GM21515 (cell line): ENCODE results near the gene PPP1CA.

ENCODE experiments used
- ATAC-seq: cut with Tn5 transposase; IDR thresholded peaks from one replicate; pipeline ENCODE4 v1.9.1; 2021; ENCODE audit not compliant: unreplicated experiment

Gene PPP1CA

GRCh38 chr11:67401495-67402191 is at the start of gene PPP1CA:
PPP1CA (minus strand) TSS chr11:67401858; CDS start chr11:67401782, 76 bp downstream.
- ATAC-seq = peak; percentile 49

DNA sequence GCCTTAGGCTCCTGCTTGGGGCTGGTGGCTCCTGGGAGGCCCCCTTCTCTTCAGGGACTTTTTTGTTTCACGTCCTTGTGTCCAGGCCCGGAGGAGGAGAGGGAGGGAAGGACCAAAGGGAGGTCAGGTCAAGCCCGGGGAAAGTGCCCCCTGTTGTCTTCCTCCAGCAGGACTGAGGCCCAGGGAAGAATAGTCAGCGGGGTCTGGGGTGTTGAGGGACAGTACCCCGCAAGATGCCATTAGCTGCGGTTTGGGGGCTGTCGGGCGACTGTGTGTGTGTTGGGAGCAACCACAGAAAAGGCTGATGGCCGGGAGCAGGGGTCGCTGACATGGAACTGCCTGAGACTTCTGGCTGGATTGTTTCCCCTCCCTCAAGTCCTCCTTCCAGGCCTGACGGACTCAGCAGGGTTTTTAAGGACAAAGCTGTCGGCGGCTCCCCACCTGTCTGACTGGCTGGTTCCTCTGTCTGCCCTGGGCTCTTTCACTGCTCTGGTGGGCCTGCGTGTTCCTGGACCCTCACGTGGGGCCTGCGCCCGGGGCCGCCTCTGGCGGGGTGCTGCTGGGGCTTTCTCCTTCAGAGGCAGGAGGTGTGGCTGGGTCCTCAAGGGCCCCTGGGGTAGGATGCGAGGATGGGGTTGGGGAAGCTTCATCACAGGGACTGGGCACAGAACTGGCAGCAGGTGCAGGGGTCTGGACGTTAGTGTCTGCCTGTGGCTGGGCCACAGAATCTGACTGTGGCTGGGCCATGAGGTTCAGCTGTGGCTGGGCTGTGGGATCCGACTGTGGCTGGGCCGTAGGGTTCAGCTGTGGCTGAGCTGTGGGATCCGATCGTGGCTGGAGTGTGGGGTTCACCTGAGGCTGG is 49.4 kb upstream of the PPP1CA start:
- ATAC-seq = no peak

DNA sequence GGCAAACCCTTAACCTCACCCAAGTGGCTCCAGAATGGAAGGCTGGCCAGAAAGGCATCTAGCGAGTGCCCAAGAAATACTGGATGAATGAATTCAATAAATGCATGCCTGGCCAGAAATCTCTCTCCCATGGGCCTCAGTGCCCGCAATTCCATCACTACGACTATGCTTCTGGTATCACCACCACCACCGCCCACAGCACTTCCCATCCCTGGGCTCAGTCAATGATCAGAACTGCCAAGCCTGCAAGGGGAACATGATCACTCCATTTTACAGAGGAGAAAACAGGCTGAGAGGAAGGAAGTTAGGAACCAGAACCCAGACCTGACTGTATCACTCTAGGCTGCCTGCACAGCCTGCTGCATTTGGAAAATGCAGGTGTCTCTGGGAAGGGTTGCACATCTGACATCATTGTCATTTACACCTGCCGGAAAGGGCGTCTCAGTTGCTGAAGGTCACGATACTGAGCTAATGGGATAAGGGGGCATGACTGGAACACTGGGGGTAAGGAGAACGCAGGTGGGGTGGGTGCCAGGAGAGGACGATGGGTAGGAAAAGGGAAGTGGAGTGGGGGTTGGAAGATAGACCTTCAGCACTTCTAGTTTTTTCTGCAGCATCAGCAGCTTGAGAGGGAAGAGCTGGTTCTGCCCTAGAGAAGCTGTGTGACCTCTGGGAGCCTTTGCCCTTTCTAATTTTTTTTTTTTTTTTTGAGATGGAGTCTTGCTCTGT is 47.6 kb upstream of the PPP1CA start:
- ATAC-seq = no peak

DNA sequence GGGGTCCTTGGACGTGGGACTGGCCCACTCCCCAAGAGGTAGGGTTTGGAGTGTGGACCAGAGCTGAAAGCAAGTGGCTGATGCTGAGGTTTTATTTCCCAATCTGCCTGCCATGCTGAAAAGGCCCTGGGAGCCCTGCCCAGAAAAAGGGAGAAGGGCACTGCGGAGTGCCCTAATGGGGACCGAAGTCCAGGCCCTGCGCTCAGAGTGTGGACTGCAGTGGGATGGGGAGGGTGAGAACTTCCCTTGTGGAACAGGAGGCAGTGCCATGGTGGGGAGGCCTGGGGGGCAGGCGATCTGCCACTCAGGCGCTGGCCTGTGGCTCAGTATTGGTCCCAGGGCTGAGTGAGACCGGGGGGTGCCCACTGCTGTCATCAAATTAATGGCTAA is 46.6 kb upstream of the PPP1CA start:
- no peak for ATAC-seq

GRCh38 chr11:67445515-67445914 is 43.9 kb upstream of the PPP1CA start:
- ATAC-seq = no peak

DNA sequence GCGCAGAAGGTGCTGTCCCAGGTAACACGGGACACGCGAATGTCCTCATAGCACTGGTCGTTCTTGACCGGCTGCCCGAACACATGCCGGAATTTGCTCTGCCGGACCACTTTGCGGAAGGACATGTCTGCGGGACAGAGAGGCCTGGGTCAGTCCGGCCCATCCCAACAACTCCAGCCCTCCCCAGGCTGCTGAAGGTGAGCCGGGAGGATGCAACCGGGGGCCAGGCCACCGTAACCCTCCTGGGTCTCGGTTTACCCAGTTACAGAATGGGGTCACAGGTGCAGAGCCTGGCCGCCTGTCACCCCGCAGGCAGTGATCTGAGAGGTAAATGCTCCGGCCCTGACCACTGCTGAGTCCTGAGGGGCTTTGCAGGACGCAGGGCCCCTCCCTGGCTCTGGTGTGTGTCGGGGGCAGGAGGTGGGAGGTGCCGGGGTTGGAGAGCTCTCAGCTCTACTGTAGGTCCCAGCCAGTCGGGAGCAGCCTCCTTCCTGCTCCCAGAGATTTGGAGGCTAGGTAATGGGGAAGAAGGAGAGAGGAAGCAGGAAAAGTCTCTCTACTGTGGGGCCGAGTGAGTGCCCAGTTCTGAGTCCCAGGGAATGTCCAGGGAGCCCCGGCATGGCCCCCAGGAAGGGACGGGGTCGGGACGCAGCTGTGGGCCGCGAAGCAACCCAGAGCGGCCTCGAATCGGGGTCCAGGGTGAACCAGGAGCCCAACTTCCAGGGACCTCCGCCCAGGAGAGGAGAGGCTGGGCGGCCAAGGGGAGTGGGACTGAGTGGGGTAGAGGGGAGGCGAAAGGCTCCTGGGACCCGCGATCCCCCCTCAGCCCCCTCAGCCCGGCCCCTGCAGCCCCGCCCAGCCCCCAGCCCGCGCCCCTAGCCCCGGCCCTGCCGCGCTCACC is 41.1 kb upstream of the PPP1CA start:
- ATAC-seq = no peak

- ATAC-seq = no peak
Measured at GRCh38 chr11:67441731-67442351, 40.2 kb upstream of the PPP1CA start.

GRCh38 chr11:67441098-67441563 is 39.5 kb upstream of the PPP1CA start:
- no peak for ATAC-seq

DNA sequence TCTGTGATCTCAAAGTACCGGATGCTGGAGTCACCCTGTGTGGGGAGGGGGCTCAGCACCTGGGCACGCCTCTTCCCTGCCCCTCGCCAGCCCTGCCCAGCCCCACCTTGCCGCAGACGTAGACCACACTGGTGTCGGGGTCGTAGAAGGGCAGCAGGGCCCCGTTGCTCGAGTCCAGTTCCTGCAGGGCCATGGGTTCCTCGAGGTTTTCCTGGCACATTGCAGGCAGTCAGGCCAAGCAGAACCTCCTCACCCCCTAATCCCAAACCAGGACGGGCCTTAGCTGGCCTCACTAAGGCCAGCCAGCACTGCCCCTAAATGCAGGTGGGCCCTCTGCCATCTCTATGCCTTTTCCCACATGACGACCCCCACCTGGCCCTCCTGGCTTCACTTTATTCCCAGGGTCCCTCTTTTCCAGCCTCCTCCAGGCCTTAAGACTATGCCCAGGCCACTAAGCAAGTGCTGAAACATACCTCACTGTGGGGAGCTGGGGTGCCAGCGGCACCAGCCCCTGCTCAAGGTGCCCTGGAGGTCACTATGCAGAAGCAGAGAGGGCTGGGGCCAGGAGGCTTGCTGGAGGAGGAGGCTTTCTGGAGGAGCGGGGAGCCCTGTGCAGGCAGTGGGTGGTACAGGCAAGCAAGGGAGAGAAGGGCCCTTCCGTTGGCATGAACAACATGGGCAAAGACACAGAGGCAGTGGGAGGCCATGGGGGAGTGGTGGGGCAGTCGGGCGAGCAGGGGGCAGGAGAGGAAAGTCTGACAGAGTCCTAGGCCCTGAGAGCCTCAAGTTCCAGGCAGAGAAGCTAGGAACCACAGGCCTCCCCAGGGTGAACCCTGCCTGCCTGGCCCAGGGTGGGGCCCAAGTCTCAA is 38.8 kb upstream of the PPP1CA start:
- no peak for ATAC-seq

- ATAC-seq = no peak
Measured at GRCh38 chr11:67439321-67440228, 37.9 kb upstream of the PPP1CA start.

- ATAC-seq = no peak
Measured at GRCh38 chr11:67438158-67438902, 36.7 kb upstream of the PPP1CA start.

GRCh38 chr11:67437809-67438157 is 36.1 kb upstream of the PPP1CA start:
- ATAC-seq = no peak

DNA sequence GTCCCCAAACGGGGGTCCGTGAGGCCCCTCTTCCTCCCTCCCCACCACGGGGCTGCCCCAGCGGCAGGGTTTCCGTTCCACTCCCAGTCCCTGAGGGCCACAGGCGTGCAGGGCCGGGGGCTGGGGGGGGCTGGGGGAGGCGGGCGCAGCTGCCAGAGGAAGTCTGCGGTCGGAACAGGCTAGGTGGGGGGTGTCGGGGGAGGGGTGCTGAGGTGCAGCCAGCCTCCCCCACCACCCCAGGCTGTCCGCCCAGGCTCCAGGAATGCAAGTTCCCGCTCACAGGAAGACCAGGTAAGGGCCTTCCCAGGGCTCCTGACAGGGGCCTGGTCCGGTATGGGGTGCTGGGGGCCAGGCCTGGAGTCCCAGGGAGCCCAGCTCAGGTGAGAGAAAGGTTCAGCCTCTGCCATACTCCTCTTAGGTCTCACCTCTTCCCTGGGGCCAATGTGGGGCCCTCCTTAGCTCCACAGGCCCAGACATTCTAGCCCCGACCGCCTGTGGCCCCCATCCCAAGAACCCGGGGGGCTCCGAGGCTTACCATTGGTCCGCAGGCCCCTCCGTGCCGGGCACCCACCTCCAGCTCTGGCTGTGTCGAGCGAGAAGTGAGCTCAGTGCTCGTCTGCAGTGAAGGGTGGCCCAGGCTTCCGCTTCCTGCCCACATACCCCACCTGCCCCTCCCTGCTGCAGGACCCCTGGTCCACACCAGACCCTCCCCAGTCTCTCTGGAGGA is 35.6 kb upstream of the PPP1CA start, which contains the start of gene PTPRCAP:
Gene PTPRCAP (minus strand): TSS at position 601 of the 727 bp plus-strand sequence. CDS start 63 bp downstream, at position 538.
- ATAC-seq = no peak

- ATAC-seq = peak; percentile 30
Measured at GRCh38 chr11:67436459-67437081, 34.9 kb upstream of the PPP1CA start.

DNA sequence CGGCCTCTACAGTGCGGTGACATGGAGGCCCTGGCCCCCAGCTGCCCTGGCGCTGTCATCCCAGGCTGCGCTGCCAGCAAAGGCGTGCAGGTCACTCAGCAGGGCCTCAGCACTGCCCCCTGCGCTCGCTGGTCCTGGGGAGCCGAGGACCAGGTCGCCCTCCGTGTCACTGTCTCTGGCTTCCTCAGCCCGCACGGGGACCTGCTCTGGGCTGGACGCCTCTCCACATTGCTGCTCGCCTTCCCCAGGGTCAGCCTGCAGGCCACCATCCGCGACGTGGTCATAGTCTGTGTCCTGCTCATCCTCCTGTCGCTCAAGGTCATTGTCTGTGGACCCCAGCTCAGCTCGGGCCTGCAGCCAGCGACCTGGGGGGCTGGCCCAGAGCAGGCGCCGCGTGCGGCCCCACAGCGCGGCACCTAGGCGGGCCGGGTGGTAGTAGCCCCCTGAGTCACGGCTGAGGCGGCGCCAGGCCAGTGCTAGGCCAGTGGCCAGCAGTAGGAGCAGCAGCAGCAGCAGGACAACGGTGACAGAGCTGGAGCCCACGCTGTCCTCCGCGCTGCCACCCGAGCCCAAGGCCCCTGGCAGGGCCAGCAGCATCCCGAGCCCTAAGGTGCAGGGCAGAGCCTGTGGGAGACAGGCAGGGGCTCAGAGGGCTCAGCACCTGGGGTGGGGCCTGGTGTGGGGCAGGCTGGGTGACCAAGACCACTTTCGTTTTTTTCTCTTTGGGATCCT is 34.2 kb upstream of the PPP1CA start:
- ATAC-seq = no peak
